Testis (tissue), 2 donors: ENCODE data around the gene DNAH6.

Experiments used
- POLR2A ChIP-seq: fragments of 450-650 bp; IDR thresholded peaks from one replicate; pipeline ENCODE4 v1.6.1; 2017; ENCODE audit warnings: antibody characterized with exemption, mild to moderate bottlenecking, moderate library complexity
- TF ChIP-seq, protein P1 (sequence below), 3 experiments: fragments of 450-650 bp in 2 of 3; fragments of 200-600 bp in 1 of 3; sonication (generic) in 1 of 3; IDR thresholded peaks; one replicate each; pipeline ENCODE4 v1.5.1; 2016 to 2019; ENCODE audit warnings: antibody characterized with exemption in 3 of 3, mild to moderate bottlenecking in 2 of 3, moderate library complexity in 1 of 3

DNA sequence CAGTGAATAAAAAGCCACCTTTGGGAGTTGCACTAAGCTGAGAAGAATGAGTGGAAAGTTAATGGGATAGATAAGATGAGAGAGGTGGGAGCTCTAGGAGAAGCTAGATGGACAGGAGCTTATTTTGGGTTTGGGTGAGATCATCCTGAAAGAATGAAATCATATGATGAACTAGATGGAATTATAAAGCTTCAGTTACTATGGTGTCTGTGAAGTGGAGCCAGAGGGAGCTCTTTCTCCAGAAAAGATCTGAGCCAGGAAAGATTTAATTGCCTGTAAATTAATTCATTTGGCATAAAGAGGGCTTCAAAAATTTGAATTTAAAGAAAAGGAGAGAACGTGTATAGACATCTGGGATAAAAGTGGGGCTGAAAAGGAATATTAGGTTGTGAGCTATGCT lies 10.3 kb downstream of the DNAH6 start:
- TF ChIP-seq, protein P1, sequence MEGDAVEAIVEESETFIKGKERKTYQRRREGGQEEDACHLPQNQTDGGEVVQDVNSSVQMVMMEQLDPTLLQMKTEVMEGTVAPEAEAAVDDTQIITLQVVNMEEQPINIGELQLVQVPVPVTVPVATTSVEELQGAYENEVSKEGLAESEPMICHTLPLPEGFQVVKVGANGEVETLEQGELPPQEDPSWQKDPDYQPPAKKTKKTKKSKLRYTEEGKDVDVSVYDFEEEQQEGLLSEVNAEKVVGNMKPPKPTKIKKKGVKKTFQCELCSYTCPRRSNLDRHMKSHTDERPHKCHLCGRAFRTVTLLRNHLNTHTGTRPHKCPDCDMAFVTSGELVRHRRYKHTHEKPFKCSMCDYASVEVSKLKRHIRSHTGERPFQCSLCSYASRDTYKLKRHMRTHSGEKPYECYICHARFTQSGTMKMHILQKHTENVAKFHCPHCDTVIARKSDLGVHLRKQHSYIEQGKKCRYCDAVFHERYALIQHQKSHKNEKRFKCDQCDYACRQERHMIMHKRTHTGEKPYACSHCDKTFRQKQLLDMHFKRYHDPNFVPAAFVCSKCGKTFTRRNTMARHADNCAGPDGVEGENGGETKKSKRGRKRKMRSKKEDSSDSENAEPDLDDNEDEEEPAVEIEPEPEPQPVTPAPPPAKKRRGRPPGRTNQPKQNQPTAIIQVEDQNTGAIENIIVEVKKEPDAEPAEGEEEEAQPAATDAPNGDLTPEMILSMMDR (IDR thresholded peaks at IDR 0.05) = no peak
- no peak for TF ChIP-seq POLR2A
